Glutamatergic neuron (in vitro differentiated cells): ENCODE results near the gene OLFM3. TPM values are rescaled to one million over a fixed set of nuclear protein-coding genes. Genes with fewer than 3 reads are reported as not detected.

ENCODE experiments used
- DNase-seq: peaks from one replicate; pipeline ENCODE4 v3.0.0; 2022
- H3K27ac Mint-ChIP-seq: one replicate; pipeline ENCODE4 v1.8.0; 2020; ENCODE audit warnings: mild to moderate bottlenecking, mixed read lengths, inconsistent platforms; ENCODE audit not compliant: unreplicated experiment
- H3K27me3 Mint-ChIP-seq: one replicate; pipeline ENCODE4 v1.8.0; 2020; ENCODE audit warnings: mild to moderate bottlenecking, moderate library complexity, mixed read lengths, inconsistent platforms; ENCODE audit not compliant: unreplicated experiment
- H3K36me3 Mint-ChIP-seq: one replicate; pipeline ENCODE4 v1.8.0; 2020; ENCODE audit warnings: mild to moderate bottlenecking, mixed read lengths, inconsistent platforms; ENCODE audit not compliant: unreplicated experiment
- H3K4me1 Mint-ChIP-seq: one replicate; pipeline ENCODE4 v1.8.0; 2020; ENCODE audit warnings: mild to moderate bottlenecking, low read depth, mixed read lengths, inconsistent platforms; ENCODE audit not compliant: unreplicated experiment
- H3K4me3 Mint-ChIP-seq: one replicate; pipeline ENCODE4 v1.8.0; 2020; ENCODE audit warnings: mild to moderate bottlenecking, mixed read lengths, inconsistent platforms; ENCODE audit not compliant: unreplicated experiment
- H3K9me3 Mint-ChIP-seq: one replicate; pipeline ENCODE4 v1.8.0; 2020; ENCODE audit warnings: mild to moderate bottlenecking, moderate library complexity, mixed read lengths, inconsistent platforms; ENCODE audit not compliant: unreplicated experiment
- total RNA-seq: library from RNA; stranded (reverse); fragmentation: NEBNext Ultra II Directional; extraction: Animal tissue kit (Norgen Biotek cat#: 25700); gene quantifications from one replicate; pipeline ENCODE4 v1.2.1, GENCODE V29; 2021; ENCODE audit not compliant: unreplicated experiment
- TF ChIP-seq, protein P1 (sequence below): fragments of 200-600 bp; sonication (generic); IDR thresholded peaks from one replicate; pipeline ENCODE4 v1.5.0; 2021; ENCODE audit not compliant: partially characterized antibody, unreplicated experiment

Gene OLFM3
- total RNA-seq, 1 donor from 2014 or later: 2.7 TPM

DNA sequence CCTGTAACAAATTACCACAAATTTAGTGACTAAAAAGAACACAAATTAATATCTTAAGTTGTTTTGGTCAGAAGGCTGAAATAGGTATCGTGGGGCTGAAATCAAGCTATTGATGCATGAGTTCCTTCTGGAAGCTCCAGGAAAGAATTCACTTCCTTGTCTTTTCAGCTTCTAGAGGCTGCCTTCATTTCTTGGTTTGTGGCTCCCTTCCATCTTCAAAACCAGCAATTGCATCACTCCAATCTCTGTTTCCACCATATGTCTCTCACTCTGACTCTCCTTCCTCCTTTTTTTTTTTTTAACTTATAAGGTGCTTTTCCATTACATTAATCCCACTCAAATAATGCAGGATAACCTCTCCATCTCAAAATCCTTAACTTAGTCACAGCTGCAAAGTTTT is 78.4 kb downstream of the OLFM3 start:
- DNase-seq: no peak
- Mint-ChIP-seq H3K4me3 (no peak overlapping the region), H3K4me1 (no peaks in the 10 kb centered on the region), H3K27ac (no peak overlapping the region), H3K9me3 (no peaks in the 10 kb centered on the region), H3K36me3 (no peaks in the 10 kb centered on the region), H3K27me3 (no peaks in the 10 kb centered on the region)
- TF ChIP-seq, protein P1, sequence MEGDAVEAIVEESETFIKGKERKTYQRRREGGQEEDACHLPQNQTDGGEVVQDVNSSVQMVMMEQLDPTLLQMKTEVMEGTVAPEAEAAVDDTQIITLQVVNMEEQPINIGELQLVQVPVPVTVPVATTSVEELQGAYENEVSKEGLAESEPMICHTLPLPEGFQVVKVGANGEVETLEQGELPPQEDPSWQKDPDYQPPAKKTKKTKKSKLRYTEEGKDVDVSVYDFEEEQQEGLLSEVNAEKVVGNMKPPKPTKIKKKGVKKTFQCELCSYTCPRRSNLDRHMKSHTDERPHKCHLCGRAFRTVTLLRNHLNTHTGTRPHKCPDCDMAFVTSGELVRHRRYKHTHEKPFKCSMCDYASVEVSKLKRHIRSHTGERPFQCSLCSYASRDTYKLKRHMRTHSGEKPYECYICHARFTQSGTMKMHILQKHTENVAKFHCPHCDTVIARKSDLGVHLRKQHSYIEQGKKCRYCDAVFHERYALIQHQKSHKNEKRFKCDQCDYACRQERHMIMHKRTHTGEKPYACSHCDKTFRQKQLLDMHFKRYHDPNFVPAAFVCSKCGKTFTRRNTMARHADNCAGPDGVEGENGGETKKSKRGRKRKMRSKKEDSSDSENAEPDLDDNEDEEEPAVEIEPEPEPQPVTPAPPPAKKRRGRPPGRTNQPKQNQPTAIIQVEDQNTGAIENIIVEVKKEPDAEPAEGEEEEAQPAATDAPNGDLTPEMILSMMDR: no peak

DNA sequence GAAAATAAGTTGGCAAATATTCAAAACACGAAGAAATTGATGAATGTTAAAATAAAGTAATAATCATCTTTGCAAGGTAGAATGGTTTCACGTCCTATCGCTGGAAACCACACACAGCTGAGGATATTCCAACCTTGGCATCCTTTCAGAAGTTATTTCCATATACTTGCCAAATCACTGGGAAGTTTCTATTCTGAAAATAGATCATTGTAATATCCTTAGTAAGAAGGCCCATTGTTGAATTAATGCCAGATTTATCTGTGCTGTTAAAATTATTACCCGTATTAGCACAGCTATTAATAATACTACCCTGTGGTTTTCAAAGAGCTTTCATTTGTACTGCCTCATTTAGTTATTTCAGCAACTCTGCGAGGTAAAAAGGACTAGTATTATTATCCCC is 81.1 kb downstream of the OLFM3 start:
- no peak overlapping the region for H3K27ac Mint-ChIP-seq
- no peak for DNase-seq
- H3K4me1 Mint-ChIP-seq: no peaks in the 10 kb centered on the region
- no peaks in the 10 kb centered on the region for H3K9me3 Mint-ChIP-seq
- TF ChIP-seq, protein P1: no peak
- no peaks in the 10 kb centered on the region for H3K27me3 Mint-ChIP-seq
- H3K36me3 Mint-ChIP-seq: no peaks in the 10 kb centered on the region
- no peak overlapping the region for H3K4me3 Mint-ChIP-seq

DNA sequence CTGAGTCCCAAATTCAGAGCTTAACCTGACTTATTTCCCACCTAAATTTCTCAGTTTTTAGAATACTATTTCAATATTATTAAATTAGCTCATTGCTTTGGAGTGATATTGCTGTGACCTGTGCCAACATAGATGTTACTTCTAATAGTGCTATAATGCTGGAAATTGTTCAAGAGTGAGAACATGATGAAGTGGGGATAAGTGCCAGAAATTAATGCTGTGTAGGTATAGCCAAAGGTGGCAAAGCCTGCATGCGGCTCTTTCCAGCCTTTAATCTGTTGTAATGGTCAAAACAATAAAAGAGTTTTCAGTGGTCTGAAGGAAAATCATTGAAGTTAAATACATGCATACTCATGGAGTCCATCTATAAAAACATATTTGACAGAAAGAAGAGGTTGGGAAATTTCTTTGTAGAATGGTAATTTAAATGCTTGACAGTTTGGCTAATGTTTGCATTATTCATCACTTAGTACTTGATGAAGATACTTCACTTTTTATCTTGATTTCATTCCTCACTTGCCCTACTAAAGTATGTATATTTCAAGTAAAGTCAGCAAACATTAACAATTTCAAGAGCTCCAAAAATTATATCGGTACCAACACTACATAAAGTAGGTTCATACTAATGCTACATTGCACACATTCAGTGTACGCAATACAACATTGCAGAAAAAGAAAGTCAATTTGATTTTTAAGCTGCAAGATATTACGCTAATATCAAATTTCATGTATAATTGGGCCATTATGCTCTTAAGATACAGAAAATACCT is 82.1 kb downstream of the OLFM3 start:
- TF ChIP-seq, protein P1: no peak
- Mint-ChIP-seq H3K27me3 (no peaks in the 10 kb centered on the region), H3K4me1 (no peaks in the 10 kb centered on the region), H3K4me3 (no peak overlapping the region), H3K27ac (no peak overlapping the region), H3K36me3 (no peaks in the 10 kb centered on the region), H3K9me3 (no peaks in the 10 kb centered on the region)
- no peak for DNase-seq

DNA sequence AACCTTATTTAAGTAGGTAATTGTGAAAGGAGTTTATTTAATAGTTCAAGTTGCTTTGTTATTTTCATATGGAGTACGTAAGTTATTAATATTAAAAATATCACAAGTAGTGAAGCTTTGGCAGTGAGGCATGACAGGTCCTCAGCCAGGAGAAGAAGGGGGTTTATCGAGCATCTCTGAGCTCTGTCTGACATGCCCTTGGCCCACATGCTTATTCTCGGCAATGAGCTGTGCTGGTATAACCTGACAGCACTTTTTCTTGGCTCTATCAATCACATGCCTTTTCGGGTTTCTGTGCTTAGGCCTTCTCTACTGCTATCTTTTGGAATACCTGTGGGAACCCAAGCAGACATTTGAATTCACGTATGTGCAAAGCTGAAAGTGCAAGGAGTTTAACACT is 84.8 kb downstream of the OLFM3 start:
- no peaks in the 10 kb centered on the region for H3K9me3 Mint-ChIP-seq
- peaks cover 2% of the 10 kb centered on the region for H3K4me1 Mint-ChIP-seq
- no peaks in the 10 kb centered on the region for H3K36me3 Mint-ChIP-seq
- no peak overlapping the region for H3K27ac Mint-ChIP-seq
- no peak for DNase-seq
- H3K4me3 Mint-ChIP-seq: no peak overlapping the region
- no peaks in the 10 kb centered on the region for H3K27me3 Mint-ChIP-seq
- TF ChIP-seq, protein P1: no peak

DNA sequence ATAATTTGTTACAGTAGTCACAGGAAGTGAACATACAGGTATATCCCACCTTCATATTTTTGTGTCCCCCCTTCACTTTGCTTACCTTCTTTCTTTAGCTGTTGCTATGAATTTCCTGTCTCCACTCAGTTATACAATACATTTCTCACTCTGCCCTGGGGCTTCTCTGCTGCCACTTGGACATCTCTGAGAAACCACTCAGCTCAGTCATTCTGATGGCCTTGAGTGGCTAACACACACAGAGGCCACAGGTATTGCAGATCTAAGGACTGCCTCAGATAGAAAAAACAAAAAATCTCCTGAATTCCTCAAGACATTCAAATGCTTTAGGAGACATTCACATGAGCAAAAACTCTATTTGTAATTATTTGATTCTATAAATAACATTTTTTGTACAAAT is 87.7 kb downstream of the OLFM3 start:
- Mint-ChIP-seq H3K4me1 (peaks cover 2% of the 10 kb centered on the region), H3K36me3 (no peaks in the 10 kb centered on the region), H3K27ac (no peak overlapping the region), H3K4me3 (no peak overlapping the region), H3K9me3 (no peaks in the 10 kb centered on the region), H3K27me3 (no peaks in the 10 kb centered on the region)
- no peak for DNase-seq
- TF ChIP-seq, protein P1: no peak
